Stimulated activated CD4-positive, alpha-beta T cell treated with anti-CD3 and anti-CD28 coated beads, Interleukin-4, amount 100 ng/mL, for 4 hours (primary cell): Measurements from ENCODE around the gene C1QTNF6.
"Not testable (repeated sequence)": the region's sequence is repeated elsewhere in the genome, so short reads cannot be mapped to it uniquely, and the experiment has no call there.

Experiments
- DNase-seq, 2 experiments: peaks; one replicate each; pipeline ENCODE4 v3.0.0-alpha.2; 2020

Gene C1QTNF6

DNA sequence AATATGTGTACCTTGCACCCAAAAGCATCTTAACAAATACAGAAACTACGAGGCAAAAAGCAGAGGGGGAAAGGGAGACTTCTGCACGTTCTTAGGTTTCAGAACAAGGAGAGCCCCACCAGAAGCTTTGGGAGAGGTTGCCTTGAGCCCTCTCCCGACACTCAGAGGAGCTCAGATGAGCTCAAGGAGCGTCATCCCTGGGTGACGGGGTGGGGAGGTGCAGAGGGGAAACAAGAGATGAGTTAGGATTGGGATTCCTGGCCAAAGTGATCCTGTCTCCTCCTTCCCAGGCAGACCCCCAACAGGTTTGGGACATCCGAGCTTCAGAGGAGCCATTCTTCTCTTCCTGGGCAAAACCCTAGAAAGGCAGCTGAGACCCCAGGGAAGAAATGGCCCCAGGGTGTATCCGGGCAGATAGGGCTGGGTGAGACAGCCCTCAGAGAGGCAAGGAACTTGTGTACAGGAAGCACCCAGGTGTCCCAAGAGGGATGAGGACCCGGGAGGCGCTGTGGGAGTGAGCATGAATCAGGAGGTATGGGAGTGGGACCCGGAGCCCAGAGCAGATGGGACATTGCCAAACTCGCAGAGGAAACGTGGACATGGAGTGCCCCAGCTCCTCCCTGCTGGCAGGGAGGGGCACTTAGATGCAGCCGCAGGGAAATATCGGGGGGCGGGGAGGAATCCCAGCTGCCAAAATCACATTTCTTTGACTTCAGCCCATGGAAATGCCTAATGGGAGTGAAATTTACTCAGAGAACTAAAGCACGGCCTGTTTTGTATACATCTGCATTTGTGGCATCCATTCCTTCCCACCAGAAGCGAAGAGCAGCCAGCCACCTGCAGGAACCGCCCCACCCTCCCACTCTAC lies 12.4 kb downstream of the C1QTNF6 start:
- no peak for DNase-seq

DNA sequence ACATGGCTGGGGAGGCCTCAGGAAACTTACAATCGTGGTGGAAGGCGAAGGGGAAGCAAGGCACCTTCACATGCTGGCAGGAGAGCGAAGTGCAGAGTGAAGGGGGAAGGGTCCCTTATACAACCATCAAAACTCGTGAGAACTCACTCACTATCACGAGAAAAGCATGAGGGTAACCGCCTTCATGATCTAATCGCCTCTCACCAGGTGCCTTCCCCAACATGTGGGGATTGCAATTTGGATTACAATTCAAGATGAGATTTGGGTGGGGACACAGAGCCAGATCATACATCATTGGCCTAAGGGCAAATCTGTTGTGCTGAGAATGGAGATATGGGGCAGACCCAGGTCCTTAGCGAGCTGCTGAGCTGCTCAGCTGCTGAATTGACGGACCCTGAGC lies 13.1 kb downstream of the C1QTNF6 start:
- no peak for DNase-seq

DNA sequence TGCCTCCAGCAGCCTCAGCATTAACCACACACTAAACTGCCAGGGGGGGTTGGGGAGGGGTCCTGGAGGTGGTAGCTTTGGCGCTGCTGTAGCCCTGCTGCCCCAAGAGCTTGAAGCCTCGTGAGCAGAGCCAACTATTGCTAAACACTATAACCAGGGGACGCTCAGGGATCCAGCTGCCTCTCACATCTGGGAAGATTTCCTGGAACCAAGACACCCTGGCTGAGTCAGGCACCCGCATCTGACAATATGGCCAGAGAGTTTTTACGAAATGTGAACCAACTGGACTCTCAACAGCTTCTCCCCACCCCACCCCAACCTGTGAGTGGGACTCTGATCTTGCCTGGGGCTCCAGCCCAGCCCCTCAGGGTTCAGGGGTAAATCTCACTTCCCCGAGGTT lies 14.3 kb downstream of the C1QTNF6 start:
- no peak for DNase-seq

DNA sequence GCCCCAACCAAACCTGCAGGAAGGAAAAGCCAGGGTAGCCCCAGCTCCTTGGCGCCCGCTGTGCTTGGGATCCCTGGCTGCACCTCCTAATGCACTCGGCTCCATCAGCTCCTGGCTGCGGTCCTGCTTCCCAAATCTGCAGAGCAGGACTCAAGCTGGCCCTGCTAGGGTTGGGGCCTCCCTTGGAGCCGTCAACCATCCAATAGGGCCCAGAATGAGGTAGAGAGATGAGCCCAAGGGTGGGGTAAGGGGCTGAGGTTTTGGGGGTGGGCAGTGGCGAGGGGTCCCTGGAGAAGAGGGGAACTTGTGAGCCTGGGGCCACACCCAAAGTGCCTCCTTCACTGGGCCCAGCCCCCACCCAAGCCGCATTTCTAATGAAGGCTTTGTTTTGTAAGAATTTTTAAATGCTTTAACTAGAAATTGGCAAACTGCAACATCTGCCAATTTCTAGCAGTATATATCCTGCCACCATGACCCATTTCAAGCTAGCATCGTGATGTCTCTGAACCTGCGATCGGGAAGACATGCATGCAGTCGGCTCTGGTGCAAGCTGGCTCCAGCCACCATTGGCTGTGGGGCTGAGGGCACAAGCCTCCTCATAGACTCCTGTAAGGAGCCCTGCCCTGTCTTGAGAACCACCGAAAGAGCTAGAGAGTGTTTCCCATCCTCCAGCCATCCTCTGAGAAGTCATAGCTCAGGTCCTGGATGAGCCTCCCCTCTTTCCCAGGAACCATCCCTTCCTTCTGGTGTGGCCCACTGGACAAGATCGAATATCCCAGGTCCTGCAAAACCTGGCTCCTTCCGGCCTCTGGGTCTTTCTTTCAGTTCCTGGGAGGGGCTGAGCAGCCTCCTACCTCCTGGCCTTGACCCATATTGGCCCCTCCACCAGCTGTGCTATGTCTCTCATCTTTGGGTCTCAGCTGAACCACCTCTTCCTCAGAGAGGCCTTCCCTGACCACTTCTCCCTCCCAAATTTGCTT lies 15.5 kb downstream of the C1QTNF6 start:
- DNase-seq = no peak

DNA sequence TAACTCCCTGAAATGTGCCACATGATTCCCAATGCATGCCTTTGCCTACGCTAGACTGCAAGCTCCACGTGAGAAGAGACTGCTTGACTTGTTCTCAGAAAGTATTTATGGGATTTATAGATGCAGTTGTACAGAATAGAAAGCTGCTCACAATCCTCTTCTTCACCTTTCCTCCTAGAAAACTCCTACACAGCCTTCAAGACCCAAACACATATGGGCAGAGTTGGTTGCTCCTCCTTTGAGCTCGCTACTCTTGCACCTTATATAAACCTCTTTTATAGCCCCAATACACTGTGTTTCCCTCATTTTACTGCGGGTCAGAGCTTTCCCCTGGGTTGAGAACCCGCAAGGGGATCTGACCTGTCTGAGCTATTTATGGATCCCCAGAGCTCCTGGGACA lies 16.4 kb downstream of the C1QTNF6 start:
- no peak for DNase-seq

DNA sequence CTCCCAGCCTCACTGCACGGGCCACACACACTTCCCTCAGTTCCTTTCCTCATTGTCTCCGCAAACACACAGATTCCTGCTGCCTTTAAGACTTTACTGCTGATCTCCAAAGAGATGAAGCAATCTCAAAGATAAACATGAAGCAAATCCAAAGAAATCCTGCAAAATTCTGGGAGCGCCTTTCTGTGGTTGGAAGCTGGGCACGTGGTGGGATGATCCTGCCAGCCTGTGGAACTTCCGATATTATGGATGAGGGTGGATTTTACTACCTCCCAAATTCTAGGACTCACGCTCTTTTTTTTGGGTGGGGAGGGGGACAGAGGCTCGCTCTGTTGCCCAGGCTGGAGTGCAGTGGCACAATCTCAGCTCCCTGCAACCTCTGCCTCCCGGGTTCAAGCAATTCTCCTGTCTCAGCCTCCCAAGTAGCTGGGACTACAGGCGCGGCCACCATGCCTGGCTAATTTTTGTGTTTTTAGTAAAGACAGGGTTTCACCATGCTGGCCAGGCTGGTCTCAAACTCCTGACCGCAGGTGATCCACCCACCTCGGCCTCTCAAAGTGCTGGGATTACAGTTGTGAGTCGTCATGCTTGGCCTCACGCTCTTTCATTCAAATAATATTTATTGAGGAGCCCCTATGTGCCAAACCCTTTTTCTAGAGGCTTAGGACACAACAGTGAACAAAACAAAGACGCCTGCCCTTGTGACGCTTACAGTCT lies 17.2 kb downstream of the C1QTNF6 start:
- not testable (repeated sequence) for DNase-seq

DNA sequence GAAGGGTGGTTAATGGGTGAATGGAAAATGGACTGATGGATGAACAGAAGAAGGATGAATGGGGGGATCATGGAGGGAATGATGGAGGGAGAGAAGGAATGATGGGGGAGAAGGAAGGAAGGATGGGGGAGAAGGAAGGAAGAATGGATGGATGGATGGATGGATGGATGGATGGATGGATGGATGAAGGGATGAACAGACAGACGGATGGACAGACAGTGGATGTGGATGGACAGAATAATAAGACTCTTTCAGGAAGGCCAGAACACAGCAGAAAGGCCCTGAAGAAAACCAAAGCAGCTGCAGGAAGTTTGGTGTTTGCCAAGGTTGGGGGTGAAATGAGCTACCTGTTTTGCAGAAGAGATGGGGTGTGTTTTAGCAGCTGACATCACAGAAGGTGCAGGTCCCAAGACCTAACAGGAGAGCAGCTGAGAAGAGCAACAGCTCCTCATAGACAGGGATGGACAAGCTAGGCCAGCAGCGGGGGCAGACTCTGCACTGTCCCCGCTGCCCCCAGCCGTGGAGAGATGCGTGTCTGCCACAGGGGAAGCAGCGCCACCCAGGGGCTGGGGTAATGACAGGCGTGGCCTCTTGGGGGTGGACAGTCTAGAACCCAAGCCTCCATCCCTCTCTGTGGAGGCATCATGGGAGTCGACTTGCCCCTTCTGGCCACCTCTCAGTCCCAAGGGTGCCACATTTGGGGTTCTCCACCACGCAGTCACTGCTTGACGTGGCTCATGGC lies 17.9 kb downstream of the C1QTNF6 start:
- DNase-seq = no peak

DNA sequence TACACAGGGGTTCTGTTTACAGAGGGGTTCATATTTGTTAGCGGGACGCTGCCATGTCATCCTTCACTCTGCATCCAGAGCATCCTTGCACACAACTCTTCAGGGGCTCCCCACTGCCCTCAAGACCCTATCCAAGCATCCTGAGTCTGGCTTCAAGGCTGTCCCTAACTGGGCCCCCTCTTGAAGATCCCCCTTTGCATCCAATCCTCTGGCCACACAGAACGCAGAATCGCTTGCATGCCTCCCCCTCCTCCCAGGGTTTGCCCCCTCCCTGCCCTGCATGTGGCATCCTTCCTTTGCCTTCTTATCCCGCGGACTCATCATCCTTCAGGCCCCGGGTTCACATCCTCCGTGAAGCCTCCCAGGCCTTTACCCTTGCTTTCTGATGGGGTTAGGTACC lies 18.6 kb downstream of the C1QTNF6 start:
- DNase-seq = no peak

DNA sequence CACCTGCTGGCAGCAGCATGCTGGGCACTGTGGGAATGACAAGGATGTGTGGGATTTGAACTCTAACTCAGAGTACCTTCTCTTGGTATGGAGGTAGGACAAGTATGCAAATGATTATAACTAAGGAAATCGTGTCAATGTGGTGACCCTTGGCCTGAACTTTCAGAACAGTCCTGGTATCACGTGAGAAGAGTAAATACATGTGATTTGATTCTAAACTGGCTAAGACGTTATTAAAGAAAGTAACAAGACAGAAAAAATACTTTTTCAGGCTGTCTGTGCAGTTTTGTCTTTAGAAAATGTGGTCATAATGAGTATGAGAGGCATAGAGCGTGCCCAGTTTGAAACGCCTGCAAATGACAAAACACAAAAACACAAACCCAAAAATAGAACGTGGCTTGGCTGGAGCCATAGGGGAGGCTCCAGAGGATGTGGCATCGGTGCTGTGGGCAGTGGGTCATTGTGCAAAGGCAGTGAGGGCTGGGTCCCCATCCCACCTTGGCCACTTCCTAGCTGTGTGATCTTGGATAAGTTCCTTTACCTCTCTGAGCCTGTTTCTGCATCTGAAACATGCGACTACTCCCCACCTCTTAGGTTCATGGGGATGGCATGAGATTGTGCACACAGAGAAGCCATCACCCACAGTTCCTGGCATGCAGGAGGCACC lies 19.9 kb downstream of the C1QTNF6 start:
- DNase-seq = no peak

DNA sequence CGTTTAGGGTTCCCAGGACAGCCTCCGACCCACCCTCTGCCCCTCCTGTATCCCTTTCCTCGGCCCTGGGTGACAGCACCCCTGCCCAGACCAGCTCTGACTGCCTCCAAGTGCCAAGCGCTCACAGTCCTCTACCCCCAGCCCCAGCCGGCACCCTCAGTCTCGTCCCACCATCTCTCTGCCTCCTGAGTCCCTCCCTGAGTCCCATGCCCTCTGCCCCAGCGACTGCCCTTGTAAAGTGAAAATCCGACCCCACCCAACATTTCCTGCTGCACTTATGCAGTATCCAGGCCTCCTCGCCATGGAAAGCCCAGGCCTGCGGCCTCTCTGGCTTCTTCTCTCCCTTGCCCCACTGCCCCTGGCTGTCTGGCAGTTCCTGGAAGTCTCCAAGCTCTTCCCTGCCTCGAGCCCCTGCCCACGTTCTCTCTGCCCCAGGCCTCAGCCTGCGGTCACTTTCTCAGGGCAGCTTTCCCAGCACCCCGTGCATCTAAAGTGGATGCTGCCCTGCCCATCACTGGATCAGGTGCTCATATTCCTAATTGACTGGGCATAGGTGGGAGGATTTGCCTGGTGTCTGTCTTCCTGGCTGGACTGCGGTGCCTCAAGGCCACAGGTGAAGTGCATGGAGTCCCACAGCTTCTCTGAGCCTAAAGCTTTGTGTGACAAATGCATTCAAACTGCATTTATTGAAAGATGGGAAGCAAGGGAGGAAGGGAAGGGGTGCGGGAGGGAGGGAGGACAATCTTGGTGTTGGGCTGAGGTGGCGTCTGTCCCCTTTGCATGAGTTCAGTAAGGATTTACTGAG lies 20.7 kb downstream of the C1QTNF6 start:
- no peak for DNase-seq

DNA sequence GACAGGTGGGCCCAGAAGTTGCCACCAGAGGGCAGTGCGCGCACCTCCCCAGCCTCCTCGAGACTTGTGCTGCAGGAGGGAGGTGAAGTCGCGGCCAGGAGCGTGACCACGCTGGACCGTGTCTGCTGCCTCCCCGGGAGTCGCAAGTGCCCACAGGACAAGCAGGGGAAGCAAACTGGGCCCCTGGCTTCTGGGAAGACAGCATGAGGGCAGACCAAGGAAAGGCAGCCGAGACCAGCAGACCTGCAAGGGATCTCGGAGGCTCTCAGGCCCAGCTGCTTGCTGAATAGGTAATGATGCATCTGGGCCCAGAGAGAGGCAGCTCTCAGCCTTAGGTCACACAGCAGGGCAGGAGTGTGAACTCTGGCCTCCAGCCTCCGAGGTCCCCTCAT lies 21.4 kb downstream of the C1QTNF6 start:
- peak; percentile 77 to 83 for DNase-seq

DNA sequence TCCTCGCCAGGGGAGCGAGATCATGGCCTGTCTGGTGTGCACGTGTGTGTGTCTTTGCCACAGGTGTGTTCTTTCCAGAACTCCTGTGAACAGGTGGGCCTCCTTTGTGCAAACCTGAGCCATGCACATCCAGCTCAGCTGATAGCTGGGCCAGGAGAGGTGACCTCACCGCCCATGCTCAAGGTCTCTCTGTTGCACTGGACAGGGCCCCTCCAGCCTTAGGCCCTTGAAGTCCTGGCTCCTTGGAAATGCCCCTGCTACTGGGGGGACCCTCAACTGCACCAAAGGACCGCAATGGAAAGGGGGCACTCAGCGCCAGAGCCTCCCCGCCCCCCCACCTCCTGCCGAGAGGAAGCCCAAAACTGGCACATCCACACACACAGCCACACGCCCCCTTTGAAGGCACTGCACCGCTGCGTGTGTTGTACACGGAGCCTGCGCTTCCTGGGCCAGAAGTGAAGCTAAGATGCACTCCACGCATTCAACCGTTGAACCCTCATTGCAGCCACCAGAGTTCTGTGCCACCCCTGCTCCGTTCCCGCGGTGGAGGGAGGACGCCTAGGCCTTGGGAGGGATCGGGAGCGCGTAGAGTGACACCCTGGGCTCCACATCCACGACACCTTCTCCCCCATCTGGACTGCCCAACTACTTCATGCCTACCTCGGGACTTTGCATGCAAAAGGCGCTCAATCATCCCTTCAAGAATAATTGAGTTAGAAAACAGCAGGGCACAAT lies 21.9 kb downstream of the C1QTNF6 start:
- no peak for DNase-seq

DNA sequence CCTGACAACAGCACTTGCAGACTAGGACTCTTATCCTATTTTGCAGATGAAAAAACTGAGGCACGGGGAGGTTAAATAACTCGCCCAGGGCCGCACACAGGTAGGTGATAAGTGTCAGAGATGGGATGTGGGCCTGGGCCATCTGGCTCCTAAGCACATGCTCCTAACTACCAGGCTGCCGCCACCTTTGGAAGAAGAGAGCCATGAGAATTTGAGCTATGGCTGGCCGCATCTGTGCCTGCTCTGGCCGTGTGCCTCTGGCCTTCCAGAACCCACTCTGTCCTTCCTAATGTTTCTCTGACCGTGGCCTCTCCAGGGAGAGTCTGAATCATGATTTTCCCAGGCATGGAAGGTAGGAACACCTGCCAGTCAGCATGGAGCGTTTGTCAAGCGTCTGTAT lies 23.0 kb downstream of the C1QTNF6 start:
- DNase-seq = no peak

DNA sequence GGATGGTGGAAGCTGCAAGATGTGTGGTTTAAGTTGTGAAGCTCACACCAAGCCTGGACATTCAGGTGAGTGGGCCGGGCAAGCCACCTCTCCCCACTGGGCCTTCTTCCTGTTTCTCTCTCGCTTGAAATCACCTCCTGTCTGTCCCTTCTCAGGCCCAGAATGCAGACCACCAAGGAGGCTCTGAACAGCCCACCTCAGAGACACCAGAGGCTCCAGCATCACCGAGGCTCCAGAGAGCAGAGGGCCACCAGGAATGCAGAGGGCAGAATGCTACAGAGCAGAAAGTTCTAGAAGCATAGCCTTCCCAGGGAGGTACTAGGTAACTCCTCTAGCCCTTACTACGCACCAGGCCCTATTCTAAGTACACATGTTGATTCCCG lies 23.6 kb downstream of the C1QTNF6 start:
- no peak for DNase-seq

DNA sequence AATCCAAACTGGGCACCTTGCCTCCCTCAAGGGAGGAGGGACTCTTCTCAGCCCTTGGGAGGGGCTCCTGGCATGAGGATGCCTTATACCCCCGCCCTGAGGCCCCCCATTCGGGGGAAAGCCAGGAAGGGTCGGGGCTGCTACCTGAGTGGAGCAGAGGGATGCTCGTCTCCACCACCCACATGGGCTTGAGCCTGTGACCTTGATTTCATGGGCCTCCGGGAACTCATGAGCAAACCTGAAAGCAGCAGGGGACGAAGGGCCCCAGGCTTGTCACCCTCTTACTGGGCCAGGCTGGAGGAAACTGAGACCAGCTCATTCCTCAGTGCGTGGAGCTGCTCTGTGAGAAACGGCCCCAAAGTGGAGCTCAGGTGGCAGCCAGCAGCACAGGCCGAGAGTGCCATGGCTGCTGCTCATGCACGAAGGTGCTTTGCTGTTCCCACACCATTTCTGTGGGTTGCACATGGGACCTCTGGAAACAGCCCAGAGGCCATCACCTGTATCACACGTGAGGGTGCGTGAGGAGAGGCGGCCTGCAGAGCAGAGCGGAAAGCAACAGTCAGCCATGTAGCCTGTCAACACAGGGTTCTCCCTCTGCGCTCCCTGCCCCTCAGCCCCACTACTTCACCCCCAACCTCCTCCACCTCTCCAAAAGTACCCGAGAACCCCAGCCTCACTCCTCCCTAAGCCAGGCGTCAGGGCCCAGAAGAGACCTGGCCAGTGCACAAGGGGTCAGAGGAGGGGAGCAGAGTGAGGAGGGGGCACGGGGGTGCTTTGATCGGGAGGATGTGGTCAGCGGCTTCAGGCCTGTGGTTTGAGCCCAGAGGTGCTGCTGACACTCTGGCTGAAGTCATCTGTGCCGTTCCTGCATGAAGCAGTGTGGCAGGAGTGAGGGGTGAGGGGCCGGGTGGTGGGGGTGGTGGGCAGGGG lies 24.2 kb downstream of the C1QTNF6 start:
- no peak for DNase-seq

DNA sequence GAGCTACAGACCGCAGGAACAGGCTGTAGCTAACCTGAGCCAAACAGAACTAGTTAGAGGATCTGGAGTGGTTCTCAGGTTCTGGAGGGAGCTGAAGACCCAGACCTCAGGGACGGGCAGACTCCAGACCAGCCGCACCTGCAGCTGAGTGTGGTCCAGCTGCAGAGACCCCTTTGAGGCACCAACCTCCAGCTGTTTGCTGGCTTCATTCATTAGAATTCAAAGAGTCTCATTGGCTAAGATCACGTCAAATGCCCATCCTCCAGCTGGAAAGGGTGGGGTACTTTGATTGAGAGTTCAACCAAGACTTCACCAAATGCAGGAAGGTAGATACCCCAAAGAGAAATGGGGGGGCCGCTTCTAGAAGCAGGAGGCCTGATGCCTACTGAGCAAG lies 25.0 kb downstream of the C1QTNF6 start:
- DNase-seq = no peak

DNA sequence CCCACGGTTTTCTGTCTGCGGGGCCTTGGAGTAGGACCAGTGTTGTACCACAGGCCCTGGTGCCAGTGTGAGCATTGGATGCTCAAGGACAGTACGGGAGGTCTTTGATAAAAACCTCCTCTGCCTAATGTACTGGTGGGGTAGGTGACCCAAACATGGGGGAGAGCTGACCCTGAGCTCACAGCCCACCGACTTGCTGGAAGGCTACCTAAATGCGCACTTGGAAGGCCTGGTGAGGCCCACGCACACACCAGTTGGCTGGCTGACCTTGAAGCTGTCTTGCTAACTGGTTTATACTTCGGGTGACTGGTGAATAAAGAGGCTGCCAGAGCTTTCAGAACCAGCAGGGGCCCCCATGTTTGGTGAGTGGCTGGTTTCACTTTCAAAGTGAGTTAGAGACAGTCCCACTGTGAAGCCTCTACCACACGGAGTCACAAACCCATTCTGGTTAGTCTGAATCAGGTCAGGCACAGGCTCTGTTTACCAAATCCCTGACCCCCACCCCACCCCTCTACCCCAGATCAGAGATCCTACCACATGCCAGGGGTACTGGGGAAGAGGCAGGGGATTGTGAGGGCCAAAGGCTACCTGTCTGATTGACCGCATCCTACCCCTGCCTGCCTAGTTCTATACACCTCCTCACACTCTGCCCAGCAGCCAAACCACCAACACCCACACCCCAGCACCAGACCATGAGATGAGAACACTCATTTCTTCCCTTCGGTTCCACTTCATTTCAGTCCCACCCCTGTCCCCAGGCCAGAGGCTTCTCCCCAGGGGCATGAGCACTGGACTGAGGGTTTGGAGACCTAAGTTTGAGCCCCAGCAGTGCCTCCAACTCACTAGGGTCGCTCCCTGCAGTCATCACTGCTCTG lies 25.6 kb downstream of the C1QTNF6 start:
- DNase-seq = peak; percentile 54 to 70

DNA sequence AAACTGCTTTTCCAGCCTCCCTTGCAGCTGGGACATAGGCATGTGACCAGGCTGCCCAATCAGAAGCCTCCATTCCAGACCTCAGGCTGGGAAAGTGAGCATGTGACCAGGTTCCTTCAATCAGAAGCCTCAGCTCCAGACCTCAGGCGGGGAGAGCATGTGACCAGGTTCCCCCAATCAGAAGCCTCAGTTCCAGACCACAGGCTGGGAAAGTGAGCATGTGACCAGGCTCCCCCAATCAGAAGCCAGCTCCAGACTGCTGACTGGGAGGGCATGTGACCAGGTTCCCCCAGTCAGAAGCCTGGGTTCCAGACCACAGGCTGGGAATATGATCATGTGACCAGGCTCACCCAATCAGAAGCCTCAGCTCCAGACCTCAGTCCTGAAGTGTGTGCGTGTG lies 26.6 kb downstream of the C1QTNF6 start:
- no peak for DNase-seq
